Stimulated activated CD4-positive, alpha-beta T cell treated with anti-CD3 and anti-CD28 coated beads, Interleukin-4, amount 100 ng/mL, for 4 hours (primary cell): ENCODE data around the gene TMCC3.
"Not testable (repeated sequence)": the region's sequence is repeated elsewhere in the genome, so short reads cannot be mapped to it uniquely, and the experiment has no call there.

ENCODE experiments used
- DNase-seq, 2 experiments: peaks; one replicate each; pipeline ENCODE4 v3.0.0-alpha.2; 2020

Gene TMCC3

DNA sequence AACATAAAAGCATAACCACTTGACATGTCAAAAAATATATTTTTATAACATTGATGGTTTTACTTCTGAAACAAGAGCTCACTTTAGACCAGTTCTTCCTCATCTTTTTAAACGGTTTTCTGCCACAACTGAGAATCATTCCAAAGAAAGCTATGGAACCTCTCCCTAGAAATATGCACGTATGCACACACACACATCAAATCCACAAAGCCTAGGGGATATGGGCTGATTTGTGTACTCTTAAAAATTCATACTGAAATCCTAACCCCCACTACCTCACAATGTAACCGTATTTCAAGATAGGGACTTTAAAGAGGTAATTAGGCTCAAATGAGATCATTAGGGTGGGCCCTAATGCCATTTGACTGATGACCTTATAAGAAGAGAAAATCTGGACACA, 19.3 kb downstream of the TMCC3 start:
- no peak for DNase-seq

DNA sequence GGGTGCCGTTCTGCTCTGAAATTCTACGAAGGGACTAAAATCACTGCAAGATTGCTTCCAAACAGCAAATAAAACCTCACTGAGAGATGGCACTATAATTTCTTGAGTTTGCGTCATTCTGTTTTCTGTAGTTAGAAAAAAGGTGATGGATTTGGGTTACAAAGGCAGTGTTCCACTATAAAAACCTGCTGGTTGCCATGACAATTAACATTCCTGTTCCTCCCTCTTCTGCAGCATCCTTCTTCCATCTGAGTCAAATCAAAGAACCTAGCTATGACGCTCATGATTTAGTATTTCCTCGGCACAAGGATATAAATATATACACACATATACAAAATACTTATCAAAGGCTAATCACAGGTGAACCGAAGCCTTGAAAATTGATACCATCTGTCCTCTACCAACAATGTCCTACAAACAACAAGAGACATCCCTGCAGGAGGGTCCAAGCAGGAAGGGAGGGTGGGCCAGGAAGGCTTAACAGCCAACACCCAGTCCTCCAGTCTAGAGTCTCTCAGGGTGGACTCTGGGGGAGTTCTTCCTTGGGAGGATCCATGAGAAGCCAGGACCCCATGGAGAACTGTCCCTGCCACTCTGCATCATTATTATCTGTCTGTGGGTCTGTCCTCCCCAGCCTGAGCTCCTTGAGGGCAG, 21.4 kb downstream of the TMCC3 start:
- no peak for DNase-seq

DNA sequence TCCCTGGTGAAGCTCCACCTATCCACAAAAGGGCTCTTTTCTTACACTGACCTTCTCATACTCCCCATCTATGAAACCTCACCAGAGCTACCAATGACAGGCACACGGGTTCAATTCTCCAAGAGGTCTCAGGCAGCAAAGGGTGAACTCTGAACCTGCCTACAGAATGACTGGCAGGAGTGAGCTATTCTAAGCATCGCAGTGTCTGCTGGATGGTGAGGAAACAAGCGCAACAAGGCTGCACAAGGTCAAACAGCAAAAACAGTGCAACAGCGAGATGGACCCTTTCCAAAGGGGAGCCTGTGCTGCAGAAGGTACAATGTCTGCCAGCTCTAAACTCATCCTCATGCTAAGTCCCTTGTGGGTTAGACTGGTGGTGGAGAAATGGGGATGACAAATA, 22.0 kb downstream of the TMCC3 start:
- no peak for DNase-seq

DNA sequence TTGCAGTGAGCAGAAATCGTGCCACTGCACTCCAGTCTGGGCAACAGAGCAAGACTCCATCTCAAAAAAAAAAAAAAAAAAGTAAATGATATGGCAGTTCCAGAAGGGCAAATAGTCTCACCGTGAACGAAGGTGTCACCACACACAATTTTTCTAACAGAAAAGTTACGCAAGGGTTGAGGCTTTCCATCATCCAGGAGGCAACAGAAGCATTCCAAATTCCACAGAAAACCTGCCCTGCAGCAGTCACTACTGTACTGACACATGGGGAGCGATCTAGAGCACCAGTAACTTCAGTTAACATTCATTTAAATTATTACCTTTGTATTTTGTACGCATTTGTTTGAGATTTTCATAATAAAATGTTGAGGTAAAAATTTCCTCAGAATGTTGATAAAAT, 24.8 kb downstream of the TMCC3 start:
- no peak for DNase-seq

DNA sequence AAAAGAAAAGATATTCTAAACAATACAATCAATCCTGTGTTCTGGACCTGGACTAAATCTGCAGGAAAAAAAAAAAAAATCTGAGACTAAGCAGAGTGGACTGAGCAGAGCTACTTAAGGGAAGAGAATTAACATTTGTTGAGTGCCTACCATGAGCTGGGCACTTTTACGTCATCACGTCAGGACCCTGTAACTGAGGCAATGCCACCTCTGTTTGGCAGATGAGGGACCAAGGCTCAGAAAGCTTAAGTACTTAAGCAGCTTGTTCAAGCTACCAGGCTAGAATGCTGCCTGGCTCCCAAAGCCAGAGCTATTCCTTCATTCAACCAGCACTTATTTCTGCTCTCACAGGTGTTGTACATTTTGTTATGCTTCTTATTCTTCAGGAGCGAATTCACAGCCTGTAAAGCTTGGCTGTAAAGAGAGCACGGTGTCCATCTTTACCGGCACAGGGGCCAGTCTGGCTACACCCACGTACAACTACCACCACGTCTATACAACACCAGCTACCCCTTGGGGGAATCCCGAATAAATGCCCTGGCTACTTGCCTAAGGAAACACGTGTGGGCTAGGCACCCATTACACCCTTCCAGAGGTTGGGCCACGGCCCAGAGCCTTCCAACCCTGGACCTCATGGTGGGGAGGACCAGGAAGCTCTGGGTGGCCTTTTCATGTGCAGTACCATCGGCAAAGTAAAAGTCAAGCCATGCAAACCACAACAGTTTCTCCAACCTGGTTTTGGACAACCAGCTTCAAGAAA, 27.0 kb downstream of the TMCC3 start:
- no peak for DNase-seq

DNA sequence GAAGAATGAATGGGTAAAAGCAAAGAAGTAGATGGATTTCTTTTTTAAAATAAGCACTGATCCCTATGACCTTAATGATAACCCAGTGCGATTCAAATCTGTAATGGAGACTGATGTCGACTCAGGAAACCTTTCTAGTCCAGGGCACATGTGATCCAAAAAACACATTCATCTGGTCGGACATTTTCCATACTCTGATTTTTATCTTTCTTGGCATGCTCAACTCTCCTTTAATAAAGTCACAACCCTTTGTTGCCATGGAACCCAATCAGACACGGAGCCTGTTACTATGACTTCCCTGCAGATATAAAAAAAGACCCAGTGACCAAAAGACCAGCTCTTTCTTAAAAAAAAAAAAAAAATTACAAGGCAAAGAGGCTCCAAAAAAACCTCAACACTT, 27.9 kb downstream of the TMCC3 start:
- DNase-seq, result no peak

DNA sequence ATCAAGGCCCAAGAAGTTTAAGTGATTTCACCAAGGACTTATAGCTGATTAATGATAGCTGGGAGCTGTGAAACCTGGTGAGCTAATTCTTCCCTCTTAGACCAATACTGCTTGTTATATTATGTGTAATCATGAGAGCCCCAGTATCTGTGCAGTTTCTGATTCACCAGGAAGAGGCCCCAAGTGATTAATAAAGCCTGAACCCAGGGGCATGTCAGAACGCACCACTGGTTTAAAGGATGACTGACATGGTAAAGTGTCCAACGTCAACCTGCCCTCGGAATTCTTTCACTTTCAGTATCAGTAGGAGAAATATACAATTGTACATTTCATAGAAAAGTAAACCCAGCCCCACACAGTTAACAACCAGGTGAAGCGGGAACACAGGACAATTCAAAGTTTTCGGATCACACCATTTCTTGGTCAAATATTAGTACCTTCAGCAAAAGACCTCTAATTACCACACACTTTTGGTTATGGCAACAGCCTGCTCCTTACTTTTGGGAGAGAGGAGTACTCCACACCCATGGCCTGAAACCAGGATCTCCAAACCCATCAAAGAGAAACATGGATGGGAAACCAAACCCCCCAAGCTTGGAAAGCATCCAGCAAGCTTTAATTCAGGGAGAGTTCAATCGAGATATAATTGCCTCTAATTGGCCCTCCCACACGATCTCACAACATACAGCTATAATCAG, 28.5 kb downstream of the TMCC3 start:
- peak; percentile 3 to 42 for DNase-seq

DNA sequence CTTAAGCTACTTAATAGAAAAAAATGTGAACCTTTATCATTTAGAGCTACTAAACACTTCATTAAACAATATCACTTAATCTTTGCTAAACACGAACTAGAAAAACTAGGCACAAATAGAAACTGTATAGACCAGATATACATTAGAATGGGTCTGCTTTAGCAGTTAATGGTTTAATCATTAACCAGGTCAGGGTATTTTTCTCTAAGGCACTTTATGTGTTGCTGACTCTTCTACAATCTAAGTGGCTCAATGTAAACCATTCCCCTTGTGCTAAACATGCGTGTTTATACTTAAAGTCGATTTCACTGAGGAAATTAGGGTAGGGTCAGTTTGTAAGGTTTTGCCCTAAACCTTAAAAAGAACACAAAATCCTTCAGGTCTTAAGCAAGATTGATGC, 29.7 kb downstream of the TMCC3 start:
- DNase-seq, result no peak

DNA sequence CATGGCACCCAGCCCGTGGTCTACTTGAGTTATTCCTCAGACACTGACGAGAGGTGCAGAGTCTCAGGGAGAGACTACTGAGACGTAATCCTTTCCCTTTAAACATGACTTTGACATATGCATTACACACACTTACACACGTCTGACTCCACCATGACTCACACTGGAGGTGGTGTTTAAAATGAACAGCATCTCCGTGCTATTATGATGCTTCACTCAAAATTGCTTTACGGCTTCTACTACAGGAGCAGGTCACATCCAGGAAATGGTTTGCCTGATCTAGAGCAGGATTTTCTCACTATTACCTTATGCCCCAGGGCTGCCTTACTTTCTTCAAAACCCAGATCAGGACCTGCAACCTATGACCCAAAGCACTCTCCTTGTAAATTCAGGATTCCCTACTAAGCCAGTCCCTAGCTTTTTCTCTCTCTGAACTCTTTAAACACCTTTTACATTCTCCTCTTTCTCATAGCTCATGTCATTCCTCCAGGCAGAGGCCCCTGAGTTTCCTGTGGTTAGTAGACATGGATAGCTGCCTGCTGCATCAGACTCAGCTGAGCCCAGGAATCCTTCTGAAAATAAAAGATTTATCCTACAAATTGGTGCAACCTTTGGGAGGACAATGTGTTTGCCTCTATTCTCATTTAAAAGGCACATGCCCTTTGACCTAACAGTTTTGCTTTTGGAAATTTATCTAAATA, 31.2 kb downstream of the TMCC3 start:
- DNase-seq, result no peak

DNA sequence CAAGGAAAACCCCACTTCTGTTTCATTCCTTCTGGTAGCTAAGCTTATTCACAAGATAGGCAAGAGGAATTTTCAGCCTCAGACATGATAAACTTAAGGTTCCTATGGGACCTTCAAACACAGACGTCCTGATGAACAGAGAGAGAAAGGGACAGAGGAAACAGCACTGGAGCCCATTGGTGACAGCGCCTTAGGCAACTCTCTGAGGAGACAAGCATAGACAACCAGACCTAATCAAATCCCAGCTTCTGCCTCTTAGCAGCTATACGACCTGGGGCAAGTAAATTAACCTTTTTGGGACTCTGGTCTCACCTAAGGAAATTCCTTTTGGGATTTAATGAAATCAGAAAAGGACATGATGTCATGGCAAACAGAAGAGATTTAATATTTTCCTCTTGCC, 33.3 kb downstream of the TMCC3 start:
- DNase-seq, result no peak

DNA sequence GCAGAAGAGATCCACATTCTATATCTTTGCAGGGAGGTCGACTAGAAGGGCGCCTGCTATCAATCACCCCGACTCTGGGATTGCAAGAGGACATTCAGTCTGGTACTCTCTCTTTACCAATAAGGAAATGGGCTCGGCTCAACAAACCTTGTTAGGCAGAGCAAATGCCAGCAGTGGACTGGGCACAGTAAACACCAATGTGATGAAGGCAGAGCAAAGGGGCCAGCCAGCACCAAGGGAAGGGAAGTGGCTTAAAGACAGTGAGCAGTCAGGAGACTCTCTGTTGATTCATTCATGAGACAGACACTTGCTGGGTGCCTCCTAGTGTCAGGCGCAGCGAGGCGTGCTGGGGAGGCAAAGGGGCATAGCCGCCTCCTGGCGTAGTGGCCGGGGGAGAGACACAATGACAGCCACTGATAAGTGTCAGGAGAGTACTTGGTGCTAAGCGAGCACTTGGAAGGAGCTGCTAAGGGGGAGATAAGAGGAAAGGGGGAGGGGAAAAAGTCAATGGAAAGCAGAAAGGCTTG, 34.1 kb downstream of the TMCC3 start:
- DNase-seq, result no peak

DNA sequence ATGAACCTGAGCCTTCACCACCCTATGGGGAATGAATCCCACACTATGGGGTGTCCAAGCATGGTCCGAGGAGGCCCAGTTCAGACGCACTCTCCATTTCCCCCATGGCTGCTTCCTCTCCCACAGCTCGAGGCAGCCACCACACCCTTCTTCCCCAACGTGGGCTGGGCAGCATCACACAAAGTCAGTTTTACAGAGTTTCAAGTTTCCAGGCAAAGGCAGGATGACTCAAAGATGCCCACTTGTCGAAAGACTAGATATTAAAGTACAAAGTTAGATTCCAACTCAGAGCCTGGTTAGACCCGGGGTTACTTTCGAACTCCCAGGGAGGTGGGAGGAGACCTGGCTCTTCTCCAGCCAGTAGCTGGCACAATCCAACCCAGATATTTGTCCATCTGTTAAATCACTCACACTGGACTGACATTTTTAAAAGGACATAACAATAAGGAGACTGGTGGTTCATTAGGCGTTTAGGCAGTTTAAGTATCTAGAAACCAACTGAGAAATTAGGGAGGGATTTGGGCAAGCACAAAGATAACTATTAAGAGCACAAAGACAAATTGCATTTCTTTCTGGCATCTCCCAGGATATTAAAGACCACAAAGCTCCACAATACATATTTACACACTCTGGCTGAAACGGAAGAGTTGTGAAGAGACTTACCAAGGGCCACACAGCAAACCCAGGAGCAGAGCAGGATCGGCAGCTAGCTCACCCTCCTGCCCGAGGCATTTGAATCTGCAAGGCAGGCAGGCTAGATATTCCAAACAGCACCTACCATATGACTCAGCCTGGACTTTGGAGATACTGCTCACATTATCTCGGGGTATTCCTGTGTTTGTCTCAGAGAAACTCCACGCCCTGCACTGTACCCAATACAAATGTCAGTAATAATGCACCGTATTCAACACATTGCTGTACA, 34.8 kb downstream of the TMCC3 start:
- no peak for DNase-seq

DNA sequence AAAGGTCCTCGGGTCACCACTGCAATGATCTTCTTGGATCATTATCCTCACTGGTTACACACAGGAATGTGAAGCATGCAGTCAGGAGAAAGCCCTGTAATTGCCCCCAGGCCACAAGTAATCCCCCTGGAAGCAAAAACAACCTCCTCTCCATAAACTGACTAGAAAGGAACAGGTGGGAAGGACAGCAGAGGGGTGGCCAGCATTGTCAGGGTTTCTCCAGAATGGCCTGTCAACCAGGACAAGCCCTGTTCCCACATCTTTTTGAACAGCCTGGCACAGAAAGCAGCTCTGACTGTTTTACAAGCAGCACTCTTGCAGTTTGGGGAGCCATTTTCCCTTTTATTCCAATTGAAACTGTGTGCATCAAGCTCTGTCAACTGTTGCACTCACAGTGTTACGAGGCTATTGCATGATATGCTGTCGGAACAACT, 36.1 kb downstream of the TMCC3 start:
- DNase-seq, result no peak

DNA sequence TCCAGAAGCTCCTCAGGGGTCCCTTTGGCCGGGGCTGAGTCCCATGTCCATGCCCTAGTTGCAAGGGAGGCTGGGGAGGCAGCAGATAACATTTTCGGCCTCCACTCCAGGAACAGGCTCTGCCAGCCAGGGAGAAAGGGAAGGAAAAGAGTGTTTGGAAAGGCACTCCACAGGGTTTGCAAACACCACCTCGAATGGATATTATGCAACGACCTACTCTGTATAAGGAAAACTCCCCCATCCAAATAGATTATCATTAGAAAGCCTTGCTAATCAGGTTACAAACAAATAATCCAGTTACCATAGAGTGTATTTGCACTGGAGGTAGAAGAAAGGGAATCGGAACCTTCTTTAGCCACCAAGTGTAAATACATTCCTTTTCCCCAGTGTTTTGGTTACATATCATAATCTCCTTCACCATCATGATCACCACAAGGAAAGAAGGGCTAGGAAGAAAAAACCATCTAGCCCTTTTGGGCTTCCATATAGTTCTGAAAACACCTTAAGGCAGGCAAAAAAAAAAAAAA, 40.4 kb downstream of the TMCC3 start:
- no peak for DNase-seq

DNA sequence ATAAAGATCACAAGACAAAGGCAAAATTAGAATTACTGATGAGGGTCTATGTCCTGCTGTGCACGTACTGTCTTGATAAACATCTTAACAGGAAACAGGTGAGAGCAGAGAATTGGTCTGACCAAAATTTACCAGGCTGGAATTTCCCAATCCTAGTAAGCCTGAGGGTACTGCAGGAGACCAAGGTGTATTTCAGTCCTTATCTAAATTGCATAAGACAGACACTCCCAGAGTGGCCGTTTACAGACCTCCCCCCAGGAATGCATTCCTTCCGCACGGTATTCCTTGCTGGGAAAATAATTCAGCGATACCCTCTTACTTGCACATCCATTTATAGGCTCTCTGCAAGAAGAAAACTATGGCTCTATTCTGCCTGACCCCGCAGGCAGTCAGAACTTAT, 43.5 kb downstream of the TMCC3 start:
- not testable (repeated sequence) for DNase-seq

DNA sequence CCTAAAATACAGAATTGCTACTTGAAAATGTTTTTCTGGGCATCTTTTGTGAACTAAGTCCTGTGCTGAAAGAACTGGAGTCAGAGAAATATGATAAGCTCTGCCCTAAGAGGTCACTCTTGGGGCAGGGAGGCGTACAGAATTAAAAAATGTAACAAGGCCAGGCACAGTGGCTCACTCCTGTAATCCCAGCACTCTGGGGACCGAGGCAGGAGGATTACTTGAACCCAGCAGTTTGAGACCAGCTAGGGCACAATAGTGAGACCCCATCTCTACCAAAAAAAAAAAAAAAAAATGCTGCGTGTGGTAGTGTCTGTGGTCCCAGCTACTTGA, 46.0 kb downstream of the TMCC3 start:
- DNase-seq, result no peak

DNA sequence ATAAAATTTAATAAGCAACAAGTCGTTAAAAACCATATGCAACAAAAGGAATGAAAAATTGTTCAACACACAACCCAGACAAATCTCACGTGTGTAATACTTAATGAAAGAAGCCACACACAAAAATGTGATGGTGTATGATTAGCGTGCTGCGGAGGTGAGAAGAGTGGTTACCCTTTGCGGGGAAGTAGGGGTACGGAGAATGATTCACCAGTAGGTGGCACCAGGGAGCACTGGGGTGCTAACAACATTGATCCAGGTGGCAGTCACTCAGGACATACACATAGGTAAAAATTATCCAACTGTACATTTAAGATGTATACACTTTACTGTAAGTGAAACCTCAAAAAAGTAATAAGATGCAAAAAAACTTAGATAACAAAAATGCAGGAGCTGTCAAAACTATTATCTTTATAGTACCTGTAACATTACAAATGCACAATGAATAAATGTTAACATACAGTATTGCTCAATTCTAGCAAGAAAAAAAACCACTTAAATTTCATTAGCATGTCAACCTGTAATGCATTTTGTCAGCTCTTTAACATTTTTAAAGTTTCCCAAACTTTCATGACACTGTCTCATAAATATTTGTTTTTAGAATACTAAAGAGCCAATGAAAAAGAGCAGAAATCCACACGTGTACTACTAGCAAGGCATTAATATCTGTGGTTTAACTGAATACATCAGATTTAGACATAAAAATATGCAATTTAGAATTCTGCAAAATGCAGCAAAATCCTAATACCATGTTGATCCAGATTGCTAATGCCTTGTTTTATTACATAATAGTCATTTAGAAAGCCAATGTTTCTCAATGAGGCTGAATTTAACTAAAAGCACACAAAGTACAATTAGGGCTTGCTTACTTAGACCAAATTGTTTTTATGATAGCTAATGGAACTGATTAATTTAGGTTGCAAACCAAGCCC, 46.7 kb downstream of the TMCC3 start:
- peak; percentile 31 to 52 for DNase-seq

DNA sequence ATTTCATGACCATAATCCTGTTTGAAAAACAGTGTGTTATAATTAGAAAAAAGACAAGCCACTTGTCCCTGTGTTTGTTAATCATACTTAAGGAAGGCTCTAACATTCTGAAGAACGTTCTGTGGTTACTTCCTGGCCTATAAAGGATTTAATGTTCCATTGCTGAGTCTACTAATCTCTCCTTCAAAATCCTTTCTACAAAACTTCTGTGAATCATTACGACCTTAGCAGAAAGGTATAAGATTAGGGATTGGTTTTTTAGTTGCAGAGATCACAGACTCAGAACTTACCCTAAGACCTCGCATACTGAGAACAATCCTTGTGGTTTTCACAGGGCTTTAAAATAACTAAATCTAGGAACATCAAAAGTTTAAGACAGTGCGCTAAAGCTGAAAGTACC, 48.3 kb downstream of the TMCC3 start:
- DNase-seq, result no peak

DNA sequence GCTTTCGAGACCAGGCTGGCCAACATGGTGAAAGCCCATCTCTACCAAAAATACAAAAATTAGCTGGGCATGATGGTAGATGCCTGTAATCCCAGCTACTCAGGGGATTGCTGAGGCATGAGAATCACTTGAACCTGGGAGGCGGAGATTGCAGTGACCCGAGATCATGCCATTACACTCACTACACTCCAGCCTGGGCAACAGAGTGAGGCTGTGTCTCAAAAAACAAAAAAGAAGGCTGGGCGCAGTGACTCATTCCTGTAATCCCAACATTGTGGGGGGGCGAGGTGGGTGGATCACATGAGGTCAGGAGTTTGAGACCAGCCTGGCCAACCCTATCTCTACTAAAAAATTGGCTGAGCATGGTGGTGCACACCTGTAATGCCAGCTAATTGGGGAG, 49.0 kb downstream of the TMCC3 start:
- DNase-seq, result not testable (repeated sequence)

DNA sequence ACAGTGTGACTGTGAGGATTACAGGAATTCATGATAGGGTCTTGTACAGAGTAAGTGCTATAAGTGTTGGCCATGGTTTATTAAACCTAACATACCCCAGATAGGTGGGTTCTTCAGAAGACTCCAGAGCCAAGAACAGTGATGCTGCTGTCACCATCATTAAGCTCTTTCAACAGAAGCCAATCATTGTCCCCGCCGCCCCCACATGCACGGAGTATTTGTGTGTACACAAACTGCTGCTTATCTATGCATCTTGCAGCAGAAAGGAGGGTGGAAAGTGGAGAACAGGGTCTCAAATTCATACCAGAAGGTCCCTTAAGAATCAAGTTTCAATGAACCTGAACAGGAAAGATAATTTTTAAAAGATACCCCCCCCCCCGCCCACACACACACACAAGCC, 51.2 kb downstream of the TMCC3 start:
- no peak for DNase-seq

DNA sequence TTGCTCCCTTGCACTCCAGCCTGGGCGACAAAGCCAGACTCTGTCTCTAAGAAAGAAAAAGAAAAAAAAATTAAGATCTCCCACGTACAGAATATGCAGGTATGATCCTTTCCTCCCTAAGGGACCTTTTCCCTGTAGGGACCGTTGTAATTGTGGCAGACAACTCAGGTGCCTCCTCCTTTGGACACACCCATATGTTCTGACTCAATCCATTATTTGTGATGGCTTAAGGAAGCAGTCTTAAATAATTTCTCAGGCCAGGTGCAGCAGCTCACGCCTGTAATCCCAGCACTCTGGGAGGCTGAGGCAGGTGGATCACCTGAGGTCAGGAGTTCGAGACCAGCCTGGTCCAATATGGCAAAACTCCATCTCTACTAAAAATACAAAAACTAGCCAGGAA, 53.1 kb downstream of the TMCC3 start:
- no peak for DNase-seq
